A549 (cell line): ENCODE measurements around the gene FBXO34.

ENCODE experiments used
- CEBPB ChIP-seq, 2 experiments: fragments of >200 bp in 1 of 2; sonication (Bioruptor Twin) in 1 of 2; formaldehyde crosslinking in 1 of 2; IDR thresholded peaks; 2 replicates each; pipeline ENCODE4 v1.6.1; 2012 to 2016
- JUN ChIP-seq, 2 experiments: fragments of >200 bp; sonication (Bioruptor Twin); formaldehyde crosslinking; IDR thresholded peaks; 2 replicates in 1 of 2; 3 replicates in 1 of 2; pipeline ENCODE4 v1.6.1; 2016 to 2017
- POLR2A ChIP-seq: IDR thresholded peaks from 2 replicates; pipeline ENCODE4 v1.6.1; 2012; ENCODE audit warnings: mild to moderate bottlenecking, low read length
- TF ChIP-seq, protein P1 (sequence below): fragments of >200 bp; sonication (Bioruptor Twin); formaldehyde crosslinking; IDR thresholded peaks from 3 replicates; pipeline ENCODE4 v1.5.1; 2016
- TF ChIP-seq, protein P2 (sequence below): fragments of 200-600 bp; sonication (generic); IDR thresholded peaks from 2 replicates; pipeline ENCODE4 v1.6.1; 2016; ENCODE audit warnings: antibody characterized with exemption, mild to moderate bottlenecking, moderate library complexity
- TF ChIP-seq, protein P3 (sequence below): IDR thresholded peaks from 2 replicates; pipeline ENCODE4 v1.6.1; 2012

DNA sequence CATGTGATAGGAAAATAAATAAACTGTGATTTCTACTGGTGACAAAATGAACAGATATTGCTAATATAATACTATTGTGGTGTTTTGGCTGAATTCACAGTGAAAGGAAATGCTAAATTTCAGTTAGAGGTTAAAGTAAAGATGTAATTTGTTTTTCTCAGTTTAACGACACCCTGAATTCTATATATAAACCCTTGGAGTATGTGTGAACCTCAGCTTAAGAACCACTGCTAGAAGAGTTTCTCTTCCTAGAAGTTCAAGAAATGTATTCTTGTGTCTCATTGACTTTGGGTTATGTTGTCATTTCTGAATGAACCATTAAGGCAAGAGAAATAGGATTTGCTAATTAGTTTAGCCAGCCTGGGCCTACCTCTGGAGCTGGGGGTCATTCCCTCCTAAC, 8.2 kb downstream of the FBXO34 start:
- TF ChIP-seq, protein P1, sequence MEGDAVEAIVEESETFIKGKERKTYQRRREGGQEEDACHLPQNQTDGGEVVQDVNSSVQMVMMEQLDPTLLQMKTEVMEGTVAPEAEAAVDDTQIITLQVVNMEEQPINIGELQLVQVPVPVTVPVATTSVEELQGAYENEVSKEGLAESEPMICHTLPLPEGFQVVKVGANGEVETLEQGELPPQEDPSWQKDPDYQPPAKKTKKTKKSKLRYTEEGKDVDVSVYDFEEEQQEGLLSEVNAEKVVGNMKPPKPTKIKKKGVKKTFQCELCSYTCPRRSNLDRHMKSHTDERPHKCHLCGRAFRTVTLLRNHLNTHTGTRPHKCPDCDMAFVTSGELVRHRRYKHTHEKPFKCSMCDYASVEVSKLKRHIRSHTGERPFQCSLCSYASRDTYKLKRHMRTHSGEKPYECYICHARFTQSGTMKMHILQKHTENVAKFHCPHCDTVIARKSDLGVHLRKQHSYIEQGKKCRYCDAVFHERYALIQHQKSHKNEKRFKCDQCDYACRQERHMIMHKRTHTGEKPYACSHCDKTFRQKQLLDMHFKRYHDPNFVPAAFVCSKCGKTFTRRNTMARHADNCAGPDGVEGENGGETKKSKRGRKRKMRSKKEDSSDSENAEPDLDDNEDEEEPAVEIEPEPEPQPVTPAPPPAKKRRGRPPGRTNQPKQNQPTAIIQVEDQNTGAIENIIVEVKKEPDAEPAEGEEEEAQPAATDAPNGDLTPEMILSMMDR = no peak
- TF ChIP-seq POLR2A (no peak), CEBPB (IDR thresholded peaks at IDR 0.05) (no peak), JUN (IDR thresholded peaks at IDR 0.05) (no peak)
- TF ChIP-seq, protein P2, sequence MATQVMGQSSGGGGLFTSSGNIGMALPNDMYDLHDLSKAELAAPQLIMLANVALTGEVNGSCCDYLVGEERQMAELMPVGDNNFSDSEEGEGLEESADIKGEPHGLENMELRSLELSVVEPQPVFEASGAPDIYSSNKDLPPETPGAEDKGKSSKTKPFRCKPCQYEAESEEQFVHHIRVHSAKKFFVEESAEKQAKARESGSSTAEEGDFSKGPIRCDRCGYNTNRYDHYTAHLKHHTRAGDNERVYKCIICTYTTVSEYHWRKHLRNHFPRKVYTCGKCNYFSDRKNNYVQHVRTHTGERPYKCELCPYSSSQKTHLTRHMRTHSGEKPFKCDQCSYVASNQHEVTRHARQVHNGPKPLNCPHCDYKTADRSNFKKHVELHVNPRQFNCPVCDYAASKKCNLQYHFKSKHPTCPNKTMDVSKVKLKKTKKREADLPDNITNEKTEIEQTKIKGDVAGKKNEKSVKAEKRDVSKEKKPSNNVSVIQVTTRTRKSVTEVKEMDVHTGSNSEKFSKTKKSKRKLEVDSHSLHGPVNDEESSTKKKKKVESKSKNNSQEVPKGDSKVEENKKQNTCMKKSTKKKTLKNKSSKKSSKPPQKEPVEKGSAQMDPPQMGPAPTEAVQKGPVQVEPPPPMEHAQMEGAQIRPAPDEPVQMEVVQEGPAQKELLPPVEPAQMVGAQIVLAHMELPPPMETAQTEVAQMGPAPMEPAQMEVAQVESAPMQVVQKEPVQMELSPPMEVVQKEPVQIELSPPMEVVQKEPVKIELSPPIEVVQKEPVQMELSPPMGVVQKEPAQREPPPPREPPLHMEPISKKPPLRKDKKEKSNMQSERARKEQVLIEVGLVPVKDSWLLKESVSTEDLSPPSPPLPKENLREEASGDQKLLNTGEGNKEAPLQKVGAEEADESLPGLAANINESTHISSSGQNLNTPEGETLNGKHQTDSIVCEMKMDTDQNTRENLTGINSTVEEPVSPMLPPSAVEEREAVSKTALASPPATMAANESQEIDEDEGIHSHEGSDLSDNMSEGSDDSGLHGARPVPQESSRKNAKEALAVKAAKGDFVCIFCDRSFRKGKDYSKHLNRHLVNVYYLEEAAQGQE = no peak
- TF ChIP-seq, protein P3, sequence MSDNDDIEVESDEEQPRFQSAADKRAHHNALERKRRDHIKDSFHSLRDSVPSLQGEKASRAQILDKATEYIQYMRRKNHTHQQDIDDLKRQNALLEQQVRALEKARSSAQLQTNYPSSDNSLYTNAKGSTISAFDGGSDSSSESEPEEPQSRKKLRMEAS = no peak
